Right atrium auricular region (tissue), 2 donors: Measurements from ENCODE around the gene CAPNS1. TPM values are rescaled to one million over a fixed set of nuclear protein-coding genes. Genes with fewer than 3 reads are reported as not detected.
A peak's percentile ranks its signal among the peaks of the same experiment; 100 is the strongest.

Source experiments
- DNase-seq: peaks from one replicate; pipeline ENCODE4 v3.0.0-alpha.2; 2019; ENCODE audit warnings: low spot score
- H3K27ac ChIP-seq, 2 donors: fragments of 200-600 bp; sonication (generic); 1 replicate in 1 of 2; 2 replicates in 1 of 2; pipeline ENCODE4 v1.5.1; 2016 to 2019
- H3K27me3 ChIP-seq, 2 donors: fragments of 200-600 bp; sonication (generic); one replicate each; pipeline versions ENCODE4 v1.5.1 to v1.6.0; 2017 to 2019
- H3K36me3 ChIP-seq: fragments of 200-600 bp; sonication (generic); one replicate; pipeline ENCODE4 v1.5.1; 2016
- H3K4me1 ChIP-seq, 2 donors: fragments of 200-600 bp; sonication (generic); one replicate each; pipeline versions ENCODE4 v1.5.1 to v1.6.0; 2017 to 2019
- H3K4me3 ChIP-seq, 2 donors: fragments of 200-600 bp; sonication (generic); 1 replicate in 1 of 2; 2 replicates in 1 of 2; pipeline ENCODE4 v1.5.1; 2017 to 2019; ENCODE audit warnings: mild to moderate bottlenecking in 1 of 2, moderate library complexity in 1 of 2
- H3K9me3 ChIP-seq, 2 donors: fragments of 200-600 bp; sonication (generic); one replicate each; pipeline ENCODE4 v1.5.1; 2019
- total RNA-seq, 2 donors: library from RNA; depleted of rRNA; stranded (reverse); fragments of >200 nt; gene quantifications; one replicate each; pipeline ENCODE4 v1.1.0, GENCODE V29; 2016
- TF ChIP-seq, protein P1 (sequence below), 2 donors: fragments of 200-600 bp; sonication (generic); IDR thresholded peaks; one replicate each; pipeline ENCODE4 v1.5.1; 2019; ENCODE audit warnings: antibody characterized with exemption in 2 of 2

Gene CAPNS1
- total RNA-seq, 2 donors from 2014 or later, result 222 to 238 TPM

DNA sequence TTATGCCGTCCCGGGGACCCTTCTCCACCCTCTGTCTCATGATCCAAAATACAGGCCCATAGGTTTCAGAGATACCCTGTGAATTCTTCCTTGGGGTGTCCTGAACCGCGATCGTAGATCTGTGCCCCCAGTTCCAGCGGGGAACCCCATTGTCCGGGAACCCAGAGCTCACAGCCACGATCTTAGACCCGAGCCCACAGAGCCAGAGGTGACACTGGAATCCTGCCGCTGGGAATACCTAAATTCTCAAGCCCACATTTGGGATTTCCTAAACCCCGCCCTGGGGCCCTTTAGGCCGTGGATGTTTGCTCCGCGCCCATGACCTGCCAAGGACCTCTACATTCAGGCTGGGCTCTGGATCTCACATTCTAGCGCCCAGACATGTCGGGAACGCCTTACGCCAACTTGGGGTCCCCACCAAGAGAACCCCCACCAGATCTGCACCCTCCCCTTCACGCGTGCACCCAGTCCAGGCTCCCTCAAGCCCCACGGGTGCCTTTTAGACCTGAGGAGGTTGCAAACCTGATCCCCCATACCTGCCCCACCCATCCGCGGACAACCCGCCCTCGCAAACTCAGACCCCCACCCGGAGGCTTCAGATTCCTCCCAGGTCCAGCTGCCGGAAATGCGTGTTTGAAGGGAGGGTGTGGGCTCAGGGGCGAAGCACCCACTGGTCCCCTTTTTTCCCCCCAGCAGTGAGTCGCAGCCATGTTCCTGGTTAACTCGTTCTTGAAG lies 605 bp downstream of the CAPNS1 start:
- TF ChIP-seq, protein P1, sequence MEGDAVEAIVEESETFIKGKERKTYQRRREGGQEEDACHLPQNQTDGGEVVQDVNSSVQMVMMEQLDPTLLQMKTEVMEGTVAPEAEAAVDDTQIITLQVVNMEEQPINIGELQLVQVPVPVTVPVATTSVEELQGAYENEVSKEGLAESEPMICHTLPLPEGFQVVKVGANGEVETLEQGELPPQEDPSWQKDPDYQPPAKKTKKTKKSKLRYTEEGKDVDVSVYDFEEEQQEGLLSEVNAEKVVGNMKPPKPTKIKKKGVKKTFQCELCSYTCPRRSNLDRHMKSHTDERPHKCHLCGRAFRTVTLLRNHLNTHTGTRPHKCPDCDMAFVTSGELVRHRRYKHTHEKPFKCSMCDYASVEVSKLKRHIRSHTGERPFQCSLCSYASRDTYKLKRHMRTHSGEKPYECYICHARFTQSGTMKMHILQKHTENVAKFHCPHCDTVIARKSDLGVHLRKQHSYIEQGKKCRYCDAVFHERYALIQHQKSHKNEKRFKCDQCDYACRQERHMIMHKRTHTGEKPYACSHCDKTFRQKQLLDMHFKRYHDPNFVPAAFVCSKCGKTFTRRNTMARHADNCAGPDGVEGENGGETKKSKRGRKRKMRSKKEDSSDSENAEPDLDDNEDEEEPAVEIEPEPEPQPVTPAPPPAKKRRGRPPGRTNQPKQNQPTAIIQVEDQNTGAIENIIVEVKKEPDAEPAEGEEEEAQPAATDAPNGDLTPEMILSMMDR (IDR thresholded peaks at IDR 0.05), result no peak
- peak overlapping the region; percentile 80 to 99 for H3K4me3 ChIP-seq
- no peaks in the 10 kb centered on the region for H3K27me3 ChIP-seq
- no peaks in the 10 kb centered on the region for H3K9me3 ChIP-seq
- H3K4me1 ChIP-seq, result peaks cover 0 to 35% of the 10 kb centered on the region in 2 donors
- peaks cover 33% of the 10 kb centered on the region for H3K36me3 ChIP-seq
- DNase-seq, result no peak
- H3K27ac ChIP-seq, result peak overlapping the region; percentile 97 to 100

DNA sequence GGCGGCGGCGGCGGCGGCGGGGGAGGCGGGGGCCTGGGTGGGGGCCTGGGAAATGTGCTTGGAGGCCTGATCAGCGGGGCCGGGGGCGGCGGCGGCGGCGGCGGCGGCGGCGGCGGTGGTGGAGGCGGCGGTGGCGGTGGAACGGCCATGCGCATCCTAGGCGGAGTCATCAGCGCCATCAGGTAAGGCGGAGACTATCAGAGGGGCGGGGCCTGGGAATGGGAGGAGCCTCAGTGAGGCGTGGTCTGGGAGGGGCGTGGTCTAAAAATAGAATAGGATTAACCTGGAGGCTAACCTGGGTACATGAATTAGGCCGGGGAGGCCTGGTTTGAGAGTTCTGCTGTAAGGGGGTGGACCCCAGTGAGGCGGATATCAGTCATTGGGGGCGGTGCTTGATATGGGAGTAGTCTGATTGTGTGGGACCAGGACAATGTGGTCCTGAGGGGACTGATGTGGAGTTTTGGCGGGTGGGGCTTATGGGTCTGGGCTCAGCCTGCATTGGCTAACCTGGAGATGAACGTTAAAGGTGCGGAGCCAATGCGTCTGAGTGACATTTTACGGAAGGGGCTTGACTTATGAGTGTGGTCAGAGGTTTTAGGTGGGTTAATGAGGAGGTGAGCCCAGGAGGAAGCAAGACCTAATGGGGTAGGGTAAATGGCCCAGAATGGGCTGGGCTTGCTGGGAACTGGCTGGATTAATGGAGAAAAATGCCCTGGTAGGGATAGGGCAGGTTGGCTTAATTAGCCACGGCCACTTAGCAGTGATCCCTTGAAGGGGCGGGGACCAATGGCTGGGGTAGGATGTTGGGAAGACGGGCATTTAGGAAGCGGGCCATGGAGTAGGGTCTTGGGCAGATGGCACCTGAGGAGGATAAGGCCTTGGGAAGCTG lies 1.4 kb downstream of the CAPNS1 start:
- Histone ChIP-seq H3K27ac (peak overlapping the region; percentile 97 to 100), H3K9me3 (no peaks in the 10 kb centered on the region), H3K4me1 (peaks cover 0 to 30% of the 10 kb centered on the region in 2 donors), H3K27me3 (no peaks in the 10 kb centered on the region), H3K36me3 (peaks cover 41% of the 10 kb centered on the region), H3K4me3 (peak overlapping the region; percentile 80 to 99)
- DNase-seq, result peak; percentile 92
- TF ChIP-seq, protein P1 (IDR thresholded peaks at IDR 0.05), result no peak

DNA sequence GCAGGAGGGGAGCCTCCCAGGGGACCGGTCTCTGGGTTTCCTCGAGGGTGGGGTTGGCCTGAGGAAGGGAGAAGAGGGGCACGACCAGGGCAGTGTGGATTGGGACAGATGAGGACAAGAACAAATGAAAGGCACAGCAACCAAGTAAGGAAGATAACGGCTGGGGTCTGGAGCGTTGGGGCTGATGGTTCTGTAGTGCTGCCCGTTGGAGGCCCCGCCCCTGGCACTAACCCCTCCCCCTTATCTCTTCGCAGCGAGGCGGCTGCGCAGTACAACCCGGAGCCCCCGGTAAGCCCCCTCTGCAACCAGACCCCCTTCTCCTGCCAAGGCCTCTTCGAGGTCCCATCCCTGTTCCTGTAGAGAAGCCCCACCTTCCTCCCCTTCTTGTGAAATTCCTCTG lies 2.2 kb downstream of the CAPNS1 start:
- peaks cover 0 to 23% of the 10 kb centered on the region in 2 donors for H3K4me1 ChIP-seq
- no peaks in the 10 kb centered on the region for H3K27me3 ChIP-seq
- H3K9me3 ChIP-seq, result no peaks in the 10 kb centered on the region
- TF ChIP-seq, protein P1 (IDR thresholded peaks at IDR 0.05), result no peak
- no peak overlapping the region for H3K4me3 ChIP-seq
- no peak for DNase-seq
- peak overlapping the region; percentile 97 to 100 for H3K27ac ChIP-seq
- H3K36me3 ChIP-seq, result peaks cover 49% of the 10 kb centered on the region

DNA sequence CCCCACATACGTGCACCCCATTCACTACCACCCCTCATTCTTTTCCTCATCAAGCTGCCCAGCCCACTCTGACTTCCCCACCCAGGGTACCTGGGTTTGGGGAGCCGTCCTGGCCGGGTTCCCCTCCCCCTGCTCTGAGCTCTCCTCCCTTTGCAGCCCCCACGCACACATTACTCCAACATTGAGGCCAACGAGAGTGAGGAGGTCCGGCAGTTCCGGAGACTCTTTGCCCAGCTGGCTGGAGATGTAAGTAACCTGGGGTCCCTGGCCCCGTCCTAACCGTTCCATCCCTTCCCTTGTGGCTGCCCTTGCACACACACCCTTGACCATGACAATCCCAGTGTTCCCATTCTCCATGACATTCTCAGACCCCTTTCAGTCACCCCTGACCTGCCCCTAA lies 2.6 kb downstream of the CAPNS1 start:
- Histone ChIP-seq H3K27ac (no peak overlapping the region), H3K4me3 (no peak overlapping the region), H3K4me1 (peaks cover 0 to 19% of the 10 kb centered on the region in 2 donors), H3K9me3 (no peaks in the 10 kb centered on the region), H3K27me3 (no peaks in the 10 kb centered on the region), H3K36me3 (peaks cover 53% of the 10 kb centered on the region)
- DNase-seq, result no peak
- TF ChIP-seq, protein P1 (IDR thresholded peaks at IDR 0.05), result no peak

DNA sequence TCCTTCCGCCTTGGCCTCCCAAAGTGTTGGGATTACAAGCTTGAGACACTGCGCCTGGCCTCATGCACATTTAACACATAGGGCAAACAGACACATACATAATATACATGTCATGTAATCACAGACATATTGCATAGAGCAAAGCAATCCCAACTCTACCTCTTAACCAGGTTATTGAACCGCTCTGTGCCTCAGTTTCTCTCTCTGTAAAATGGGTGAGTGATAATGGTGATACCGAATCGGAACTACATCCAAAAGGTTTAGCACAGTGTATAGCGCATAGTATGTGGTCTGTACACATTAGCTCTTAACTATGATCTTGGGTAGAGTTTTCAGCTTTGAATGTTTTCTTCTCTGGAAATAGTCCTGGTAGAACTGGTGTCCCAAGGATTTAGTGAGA lies 4.8 kb downstream of the CAPNS1 start:
- TF ChIP-seq, protein P1 (IDR thresholded peaks at IDR 0.05), result no peak

More for the DNA sequence above, 4.8 kb downstream of the CAPNS1 start:
- Histone ChIP-seq H3K27ac (no peak overlapping the region), H3K4me3 (no peak overlapping the region), H3K36me3 (peaks cover 73% of the 10 kb centered on the region), H3K27me3 (no peaks in the 10 kb centered on the region), H3K9me3 (no peaks in the 10 kb centered on the region), H3K4me1 (peaks cover 0 to 13% of the 10 kb centered on the region in 2 donors)
- DNase-seq, result no peak
